Neural progenitor cell (in vitro differentiated cells): ENCODE measurements around the gene SH3TC1.

Experiments
- CTCF ChIP-seq: fragments of 200-600 bp; sonication (generic); IDR thresholded peaks from 2 replicates; pipeline ENCODE4 v1.5.1; 2017; ENCODE audit warnings: antibody characterized with exemption, mild to moderate bottlenecking
- EZH2 ChIP-seq: fragments of 200-600 bp; sonication (generic); IDR thresholded peaks from 2 replicates; pipeline ENCODE4 v1.6.1; 2017; ENCODE audit warnings: antibody characterized with exemption, mild to moderate bottlenecking, moderate library complexity

GRCh38 chr4:8217246-8217511 is 18.1 kb downstream of the SH3TC1 start:
- TF ChIP-seq CTCF (no peak), EZH2 (no peak)
